NB4 (cell line): ENCODE measurements around the gene CIAO3.

Source experiments
- POLR2A ChIP-seq: IDR thresholded peaks from 2 replicates; pipeline ENCODE4 v1.6.1; 2011; ENCODE audit warnings: mild to moderate bottlenecking; ENCODE audit not compliant: insufficient read length; ENCODE audit errors: extremely low read depth
- TF ChIP-seq, protein P1 (sequence below): IDR thresholded peaks from one replicate; pipeline ENCODE4 v1.5.1; 2012; ENCODE audit warnings: low read depth, low read length
- TF ChIP-seq, protein P2 (sequence below): IDR thresholded peaks from 2 replicates; pipeline ENCODE4 v1.6.1; 2011; ENCODE audit warnings: low read depth, low read length

GRCh38 chr16:700684-701584, 39.9 kb downstream of the CIAO3 start:
- TF ChIP-seq POLR2A: no peak
- TF ChIP-seq, protein P1, sequence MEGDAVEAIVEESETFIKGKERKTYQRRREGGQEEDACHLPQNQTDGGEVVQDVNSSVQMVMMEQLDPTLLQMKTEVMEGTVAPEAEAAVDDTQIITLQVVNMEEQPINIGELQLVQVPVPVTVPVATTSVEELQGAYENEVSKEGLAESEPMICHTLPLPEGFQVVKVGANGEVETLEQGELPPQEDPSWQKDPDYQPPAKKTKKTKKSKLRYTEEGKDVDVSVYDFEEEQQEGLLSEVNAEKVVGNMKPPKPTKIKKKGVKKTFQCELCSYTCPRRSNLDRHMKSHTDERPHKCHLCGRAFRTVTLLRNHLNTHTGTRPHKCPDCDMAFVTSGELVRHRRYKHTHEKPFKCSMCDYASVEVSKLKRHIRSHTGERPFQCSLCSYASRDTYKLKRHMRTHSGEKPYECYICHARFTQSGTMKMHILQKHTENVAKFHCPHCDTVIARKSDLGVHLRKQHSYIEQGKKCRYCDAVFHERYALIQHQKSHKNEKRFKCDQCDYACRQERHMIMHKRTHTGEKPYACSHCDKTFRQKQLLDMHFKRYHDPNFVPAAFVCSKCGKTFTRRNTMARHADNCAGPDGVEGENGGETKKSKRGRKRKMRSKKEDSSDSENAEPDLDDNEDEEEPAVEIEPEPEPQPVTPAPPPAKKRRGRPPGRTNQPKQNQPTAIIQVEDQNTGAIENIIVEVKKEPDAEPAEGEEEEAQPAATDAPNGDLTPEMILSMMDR: no peak
- TF ChIP-seq, protein P2, sequence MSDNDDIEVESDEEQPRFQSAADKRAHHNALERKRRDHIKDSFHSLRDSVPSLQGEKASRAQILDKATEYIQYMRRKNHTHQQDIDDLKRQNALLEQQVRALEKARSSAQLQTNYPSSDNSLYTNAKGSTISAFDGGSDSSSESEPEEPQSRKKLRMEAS: no peak
